AG08395 (cell line): Measurements from ENCODE around the gene SLC43A3.
A peak's percentile ranks its signal among the peaks of the same experiment; 100 is the strongest.
"Not testable (repeated sequence)": the region's sequence is repeated elsewhere in the genome, so short reads cannot be mapped to it uniquely, and the experiment has no call there.

Source experiments
- DNase-seq: peaks from one replicate; pipeline ENCODE4 v3.0.0; 2012; ENCODE audit warnings: mixed read lengths, low spot score

The SLC43A3 gene

DNA sequence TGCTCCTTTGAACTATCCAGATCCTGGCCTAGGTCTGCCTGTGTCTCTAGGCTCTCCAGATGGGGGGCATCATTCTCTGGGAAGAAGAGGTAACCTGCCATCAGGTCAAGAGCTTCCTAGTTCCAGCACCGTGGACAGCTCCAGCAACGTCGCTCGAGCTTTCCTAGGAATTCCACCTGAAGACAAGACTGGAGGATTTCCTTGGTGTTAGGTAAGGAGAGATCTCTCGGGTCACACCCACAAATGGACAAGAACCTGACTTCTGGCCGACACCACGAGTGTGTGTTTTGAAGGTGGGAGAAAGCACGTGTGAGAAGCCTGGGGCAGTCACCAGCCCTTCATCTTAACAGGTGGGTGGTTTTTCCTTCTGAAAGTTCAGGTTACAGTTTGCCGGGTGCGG, 47.2 kb downstream of the SLC43A3 start:
- DNase-seq = no peak

GRCh38 chr11:57378186-57378585, 48.7 kb downstream of the SLC43A3 start:
- DNase-seq = no peak

DNA sequence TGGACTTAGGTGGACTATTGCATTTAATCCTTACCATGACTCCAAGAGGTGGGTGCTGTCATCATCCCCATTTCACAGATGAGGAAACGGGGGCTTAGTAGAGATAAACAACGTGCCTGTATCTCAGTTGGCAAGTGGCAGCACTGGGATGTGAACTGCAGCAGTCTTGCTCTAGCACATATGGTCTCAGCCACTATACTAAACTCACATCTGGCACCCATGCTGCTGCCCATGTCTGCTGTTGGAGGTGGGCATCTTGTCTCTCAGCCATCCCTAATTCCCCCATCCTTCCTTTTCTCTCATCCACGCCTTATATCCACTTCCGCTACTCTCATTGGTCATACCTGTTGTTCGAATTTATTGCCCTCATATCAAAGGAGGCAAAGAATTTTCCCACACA, 49.8 kb downstream of the SLC43A3 start:
- DNase-seq = peak; percentile 22

- DNase-seq = no peak
These were observed 50.5 kb downstream of the SLC43A3 start for GRCh38 chr11:57376095-57377090.

DNA sequence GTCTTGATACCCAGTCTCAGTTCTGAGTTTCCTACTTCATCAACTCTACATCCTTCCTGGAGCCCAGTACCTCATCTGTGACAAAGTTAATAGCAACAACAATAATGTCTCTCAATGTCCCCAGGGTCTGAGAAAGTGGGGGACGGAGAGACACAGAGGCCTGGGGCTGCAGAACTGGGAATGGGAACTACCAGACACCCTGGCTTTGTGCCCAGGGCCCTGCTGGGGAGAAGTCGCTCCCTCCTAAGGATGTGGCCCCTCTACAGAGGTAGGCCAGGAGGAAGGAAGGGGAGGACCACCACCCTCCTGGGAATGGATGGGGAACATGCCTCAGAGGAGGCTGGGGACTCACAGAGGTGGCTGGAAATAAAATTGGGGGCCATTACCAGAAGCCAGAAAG, 51.4 kb downstream of the SLC43A3 start:
- no peak for DNase-seq

DNA sequence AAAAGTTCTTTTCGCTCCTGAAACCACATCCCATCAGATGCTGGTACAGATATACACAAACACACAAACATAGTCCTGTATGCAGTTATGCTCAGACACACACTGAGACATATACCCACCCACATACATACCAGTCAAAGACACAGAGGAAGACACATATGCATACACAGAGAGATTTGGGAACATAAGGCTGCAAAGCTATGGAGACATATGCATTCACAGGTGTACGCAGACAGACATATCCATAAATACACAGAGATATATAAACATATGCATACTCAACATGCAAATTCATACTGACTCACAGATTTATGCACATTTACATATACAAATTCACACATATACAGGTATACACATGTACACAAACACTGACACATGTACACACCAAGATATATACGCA, 52.0 kb downstream of the SLC43A3 start:
- DNase-seq = no peak

GRCh38 chr11:57373146-57373545, 53.8 kb downstream of the SLC43A3 start:
- DNase-seq = no peak

DNA sequence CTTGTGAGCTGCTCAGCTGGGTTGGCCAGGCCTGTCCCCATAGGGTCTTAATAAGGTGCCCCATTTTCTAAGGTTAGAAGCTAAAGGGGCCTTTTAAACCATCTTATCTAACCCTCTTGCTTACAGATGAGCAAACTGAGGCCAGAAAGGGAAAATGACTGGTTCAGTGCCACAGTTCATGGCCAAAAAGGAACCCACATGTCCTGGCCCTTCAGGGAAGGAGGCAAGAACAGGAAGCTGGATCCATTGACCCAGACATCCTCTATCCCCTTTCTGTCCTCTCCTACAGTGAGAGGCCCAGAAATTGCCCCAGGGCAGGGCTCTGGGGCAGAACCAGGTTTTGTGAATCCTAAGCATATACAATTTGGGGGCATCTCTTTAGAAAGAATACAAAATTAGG, 56.0 kb downstream of the SLC43A3 start:
- DNase-seq = no peak

GRCh38 chr11:57370251-57370650, 56.7 kb downstream of the SLC43A3 start:
- no peak for DNase-seq

DNA sequence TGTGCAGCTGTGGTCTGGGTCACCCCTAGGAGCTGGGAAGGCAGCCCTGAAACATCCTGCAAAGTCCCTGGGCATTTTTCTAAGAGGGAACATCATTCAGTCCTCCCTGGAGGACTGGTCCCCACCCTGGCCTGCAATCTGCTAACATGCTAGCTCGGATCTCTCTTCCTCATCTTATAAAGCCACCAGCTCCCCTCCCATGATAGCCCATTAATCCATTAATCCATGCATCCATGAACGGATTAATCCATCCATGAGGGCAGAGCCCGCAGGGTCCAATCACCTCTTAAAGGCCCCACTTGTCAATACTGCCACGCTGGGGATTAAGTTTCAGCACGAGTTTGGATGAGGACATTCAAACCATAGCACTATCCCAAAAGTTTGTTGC, 58.1 kb downstream of the SLC43A3 start:
- DNase-seq = no peak

DNA sequence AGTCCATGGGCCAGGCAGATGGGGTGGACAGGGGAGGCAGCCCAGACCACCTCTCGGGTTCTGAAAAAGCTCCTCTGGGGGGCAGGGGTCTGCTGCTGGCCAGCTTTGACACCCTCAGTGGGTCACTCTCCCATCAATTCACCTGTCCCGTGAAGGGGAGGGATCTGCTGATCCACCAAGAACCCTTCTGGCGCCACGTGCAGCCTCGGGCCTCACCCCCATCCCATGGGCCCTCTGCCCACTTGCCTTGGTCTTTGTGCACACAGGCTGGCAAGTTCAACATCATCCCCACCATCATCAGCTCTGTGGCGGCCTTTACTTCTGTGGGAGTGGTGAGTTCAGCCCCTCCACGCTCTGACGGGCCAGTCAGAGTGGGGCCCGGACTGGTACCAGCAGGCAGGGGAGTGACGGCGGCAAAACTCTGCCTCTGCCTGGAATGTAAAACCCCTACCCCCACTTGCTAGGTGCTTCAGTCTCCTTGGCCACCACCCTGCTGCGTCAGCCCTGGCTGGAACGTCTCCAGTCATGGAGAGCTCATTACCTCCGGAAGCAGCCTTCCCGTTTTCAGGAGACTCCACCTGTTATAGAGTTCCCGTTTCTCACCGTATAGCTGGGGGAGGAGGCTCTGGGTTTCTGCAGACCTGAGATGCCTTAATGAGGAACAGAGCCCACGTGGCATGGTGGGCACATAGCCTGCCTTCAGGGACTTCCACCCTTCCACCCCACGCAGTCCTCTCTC, 58.6 kb downstream of the SLC43A3 start:
- no peak for DNase-seq

DNA sequence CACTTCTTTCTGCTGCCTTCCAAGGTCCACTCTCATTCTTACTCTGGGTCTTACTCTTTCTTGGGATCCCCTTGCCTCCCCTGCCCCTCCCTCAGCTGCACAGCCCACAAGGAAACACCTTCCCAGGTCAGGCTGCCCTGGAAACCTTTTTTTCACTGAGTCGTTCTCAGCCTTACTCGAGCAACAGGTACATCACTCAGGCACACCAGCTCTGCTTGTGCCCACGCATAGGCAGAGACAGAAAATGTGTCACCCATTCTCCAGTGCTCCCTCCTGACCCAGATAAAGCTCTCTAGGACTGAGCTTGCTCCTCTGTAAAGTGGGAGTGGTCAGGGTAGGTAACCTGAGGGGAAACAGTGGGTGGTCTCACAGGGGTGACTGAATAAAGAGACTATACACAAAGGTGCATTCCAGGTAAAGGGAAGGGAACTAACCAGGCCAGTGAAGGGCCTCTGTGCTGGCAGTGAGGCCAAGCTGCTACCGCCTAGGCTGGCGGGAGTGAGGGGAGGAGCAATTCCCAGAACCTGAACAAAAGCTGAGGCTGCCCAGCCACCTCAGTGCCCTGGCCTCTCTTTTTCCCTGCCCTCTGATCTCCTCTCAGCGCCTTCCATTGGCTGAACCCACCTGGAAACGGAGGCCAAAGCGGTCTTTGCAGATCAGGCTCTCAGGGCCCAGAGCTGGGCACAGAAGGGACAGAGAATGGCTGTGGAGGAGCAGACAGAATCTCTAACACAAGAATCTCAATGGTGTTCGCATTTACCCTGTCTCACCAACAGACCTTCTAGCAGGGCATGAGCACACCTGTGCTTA, 61.9 kb downstream of the SLC43A3 start:
- DNase-seq = no peak

GRCh38 chr11:57363131-57364080, 63.5 kb downstream of the SLC43A3 start:
- DNase-seq = no peak

DNA sequence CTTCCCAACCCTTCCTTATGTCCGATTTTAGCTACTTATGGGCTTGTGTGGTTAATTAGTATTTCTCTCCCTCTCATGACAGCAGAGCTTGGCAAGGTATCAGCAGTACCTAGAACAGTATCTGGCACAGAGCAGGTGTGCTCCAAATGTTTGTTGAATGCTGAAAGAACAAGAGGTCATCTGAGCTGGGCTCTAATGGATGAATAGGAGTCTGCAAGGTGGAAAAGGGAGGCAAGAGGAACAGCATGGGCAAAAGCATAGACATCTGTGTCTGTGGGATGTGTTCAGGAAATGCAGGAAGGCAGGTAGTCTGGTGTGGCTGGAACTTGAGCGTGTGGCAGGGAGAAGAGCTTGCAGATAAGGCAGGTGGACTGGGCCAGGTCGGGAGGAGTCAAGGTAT, 65.0 kb downstream of the SLC43A3 start:
- DNase-seq = no peak

GRCh38 chr11:57361420-57361819, 65.5 kb downstream of the SLC43A3 start:
- not testable (repeated sequence) for DNase-seq

DNA sequence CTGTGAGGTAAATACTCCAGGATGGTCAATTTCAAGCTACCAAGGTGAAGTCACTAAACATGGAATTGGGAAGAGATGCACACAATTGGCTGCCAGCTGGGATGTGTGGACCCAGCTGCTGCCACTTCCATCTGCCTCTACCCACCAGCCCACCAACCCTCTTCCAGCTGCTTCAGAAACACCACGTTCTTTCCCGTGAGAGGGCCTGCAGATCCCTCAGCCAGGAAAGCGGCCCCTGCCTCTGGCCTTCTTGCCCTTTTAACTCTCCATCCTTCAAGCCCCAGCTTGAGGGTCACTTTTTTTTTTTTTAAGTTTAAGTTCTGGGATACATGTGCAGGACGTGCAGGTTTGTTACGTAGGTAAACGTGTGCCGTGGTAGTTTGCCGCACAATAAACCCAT, 65.9 kb downstream of the SLC43A3 start:
- DNase-seq = no peak

DNA sequence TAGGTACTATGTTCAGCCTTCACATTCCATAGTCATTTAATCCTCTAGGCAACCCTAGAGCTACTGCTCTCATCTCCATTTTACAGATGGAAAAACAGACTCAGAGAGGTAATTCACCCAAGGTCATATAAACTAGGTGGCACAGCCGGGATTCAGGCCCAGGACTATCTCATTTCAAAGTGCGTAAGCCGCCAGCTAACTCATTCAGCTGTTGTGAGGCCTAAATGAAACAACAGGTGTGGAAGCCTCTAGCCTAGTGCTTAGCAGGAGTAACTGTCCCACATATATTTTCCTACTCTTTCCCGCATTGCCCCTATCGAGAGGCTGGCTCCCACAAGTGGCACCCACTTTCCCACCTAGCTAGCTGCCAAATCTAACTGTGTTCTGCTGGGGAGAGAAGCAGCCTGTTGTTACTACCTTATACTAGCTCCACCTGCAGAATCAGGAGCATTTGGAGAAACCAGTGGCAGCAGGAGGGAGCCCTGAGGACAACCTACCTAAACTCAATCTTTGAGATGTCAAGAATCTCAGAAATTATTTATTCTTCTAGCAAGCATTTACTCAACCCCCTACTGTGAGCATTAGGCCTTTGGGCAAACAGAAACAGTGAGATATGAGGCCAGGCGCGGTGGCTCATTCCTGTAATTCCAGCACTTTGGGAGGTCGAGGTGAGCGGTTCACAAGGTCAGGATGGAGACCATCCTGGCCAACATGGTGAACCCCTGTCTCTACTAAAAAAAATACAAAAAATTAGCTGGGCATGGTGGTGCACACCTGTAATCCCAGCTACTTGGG, 66.8 kb downstream of the SLC43A3 start:
- no peak for DNase-seq

DNA sequence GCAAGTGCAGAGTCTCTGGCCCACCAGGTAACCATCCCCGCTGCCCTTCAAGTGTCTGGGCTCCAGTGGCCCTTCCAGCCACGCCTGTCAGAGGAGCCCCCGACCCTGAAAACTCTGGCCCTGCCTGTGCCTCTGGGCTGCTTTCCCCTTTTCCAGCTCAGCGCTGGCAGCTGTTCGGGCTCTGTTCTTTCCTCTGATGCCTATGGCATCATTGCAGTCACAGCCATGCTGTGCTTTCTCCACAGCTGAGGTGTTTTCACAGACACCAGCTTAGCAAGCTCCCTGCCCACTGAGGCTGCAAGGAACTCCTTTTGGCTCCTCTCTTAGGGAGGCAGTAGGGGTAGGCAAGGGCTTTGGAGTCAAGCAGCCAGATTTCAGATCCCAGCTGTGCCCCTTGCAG, 67.5 kb downstream of the SLC43A3 start:
- DNase-seq = no peak

GRCh38 chr11:57358991-57359390, 67.9 kb downstream of the SLC43A3 start:
- no peak for DNase-seq

DNA sequence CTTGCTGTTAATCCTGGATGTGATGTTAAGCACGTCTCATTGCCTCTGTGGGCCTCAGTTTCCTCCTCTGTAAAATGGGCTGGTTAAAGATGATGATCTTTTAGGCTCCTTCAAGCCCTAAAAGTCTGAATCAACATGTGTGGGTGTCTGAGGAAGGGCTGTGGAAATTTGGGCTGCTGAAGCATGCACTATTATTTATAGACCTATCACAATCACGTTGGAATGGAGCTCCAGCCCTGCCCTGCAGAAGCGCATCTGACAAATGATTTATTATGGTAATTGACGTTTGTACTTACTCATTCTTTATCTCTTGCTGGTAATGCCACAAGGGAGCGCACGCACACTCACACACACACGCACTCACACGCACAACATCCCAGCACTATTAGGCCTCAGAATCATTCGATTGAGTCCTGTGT, 68.4 kb downstream of the SLC43A3 start:
- DNase-seq = no peak
